Body of pancreas (tissue), 4 donors: Measurements from ENCODE around the gene EIF3I. TPM values are rescaled to one million over a fixed set of nuclear protein-coding genes. Genes with fewer than 3 reads are reported as not detected.

Experiments used
- ATAC-seq: fragments of 150-250 bp; one replicate; pipeline ENCODE4 v1.9.1; 2016
- DNase-seq, 4 donors: peaks; one replicate each; pipeline ENCODE4 v3.0.0-alpha.2; 2019
- H3K27ac ChIP-seq, 4 donors: fragments of 200-600 bp; sonication (generic); 1 replicate in 3 of 4; 2 replicates in 1 of 4; pipeline versions ENCODE4 v1.5.1 to v1.6.1; 2016 to 2019; ENCODE audit warnings: mild to moderate bottlenecking in 1 of 4, mixed read lengths in 1 of 4, moderate library complexity in 1 of 4
- H3K27me3 ChIP-seq, 2 donors: fragments of 200-600 bp; sonication (generic); one replicate each; pipeline ENCODE4 v1.6.0; 2016; ENCODE audit warnings: mild to moderate bottlenecking in 1 of 2
- H3K36me3 ChIP-seq, 2 donors: fragments of 200-600 bp; sonication (generic); replicated peaks in 1 of 2; 2 replicates each; pipeline ENCODE4 v1.5.1; 2016; ENCODE audit warnings: low read depth in 2 of 2; ENCODE audit not compliant: insufficient read depth in 1 of 2
- H3K4me1 ChIP-seq: fragments of 200-600 bp; sonication (generic); one replicate; pipeline ENCODE4 v1.6.0; 2016
- H3K4me3 ChIP-seq, 2 donors: fragments of 200-600 bp; sonication (generic); 1 replicate in 1 of 2; 2 replicates in 1 of 2; pipeline ENCODE4 v1.5.1; 2016 to 2019
- H3K9me3 ChIP-seq, 3 donors: fragments of 200-600 bp; sonication (generic); 1 replicate in 2 of 3; 2 replicates in 1 of 3; pipeline ENCODE4 v1.5.1; 2016
- POLR2A ChIP-seq, 3 donors: fragments of 450-650 bp; IDR thresholded peaks; one replicate each; pipeline ENCODE4 v1.6.1; 2016; ENCODE audit warnings: antibody characterized with exemption in 3 of 3, mild to moderate bottlenecking in 2 of 3
- WGBS, 2 donors: methylation state at CpG; one replicate each; pipeline ENCODE4 v1.1.5; 2017; 5-methylcytosine and 5-hydroxymethylcytosine counted together
- intact Hi-C: fragments of 100-400 bp; cut with DNase I; formaldehyde crosslinking; loops from one replicate; pipeline ENCODE4 v1.15.1; 2023
- total RNA-seq, 2 donors: library from RNA; depleted of rRNA; stranded (reverse); fragments of >200 nt; gene quantifications; one replicate each; pipeline ENCODE4 v1.1.0, GENCODE V29; 2016
- TF ChIP-seq, protein P1 (sequence below), 7 experiments: fragments of 450-650 bp in 4 of 7; fragments of 200-600 bp in 3 of 7; sonication (generic) in 3 of 7; IDR thresholded peaks; one replicate each; pipeline ENCODE4 v1.5.1; 2016 to 2019; ENCODE audit warnings: antibody characterized with exemption in 7 of 7

Gene EIF3I
- 10 to 100 TPM; 69.5 to 81.7 TPM for total RNA-seq

GRCh38 chr1:32221980-32222755 lies at the start of gene EIF3I, which contains the start of gene TMEM234:
EIF3I (plus strand) TSS chr1:32222407; CDS start chr1:32222442, 35 bp downstream.
TMEM234 (minus strand) TSS chr1:32222353; CDS start chr1:32222322, 31 bp downstream.
- Histone ChIP-seq H3K4me3 (peak within 1 kb of the TSS; percentile 44 to 84), H3K9me3 (no peaks in the 10 kb centered on the region), H3K27ac (peak within 1 kb of the TSS; percentile 60 to 94 (median 80)), H3K4me1 (peaks cover 27% of the 10 kb centered on the region), H3K27me3 (no peaks in the 10 kb centered on the region), H3K36me3 (peaks cover 0 to 1% of the 10 kb centered on the region in 2 donors)
- DNase-seq (peak; percentile 91 to 94 (median 92)), ATAC-seq (peak; percentile 97)
- 0 to 1% methylated on average over 32 to 46 of the region's 46 CpGs for WGBS, 2 donors
- TF ChIP-seq, protein P1, sequence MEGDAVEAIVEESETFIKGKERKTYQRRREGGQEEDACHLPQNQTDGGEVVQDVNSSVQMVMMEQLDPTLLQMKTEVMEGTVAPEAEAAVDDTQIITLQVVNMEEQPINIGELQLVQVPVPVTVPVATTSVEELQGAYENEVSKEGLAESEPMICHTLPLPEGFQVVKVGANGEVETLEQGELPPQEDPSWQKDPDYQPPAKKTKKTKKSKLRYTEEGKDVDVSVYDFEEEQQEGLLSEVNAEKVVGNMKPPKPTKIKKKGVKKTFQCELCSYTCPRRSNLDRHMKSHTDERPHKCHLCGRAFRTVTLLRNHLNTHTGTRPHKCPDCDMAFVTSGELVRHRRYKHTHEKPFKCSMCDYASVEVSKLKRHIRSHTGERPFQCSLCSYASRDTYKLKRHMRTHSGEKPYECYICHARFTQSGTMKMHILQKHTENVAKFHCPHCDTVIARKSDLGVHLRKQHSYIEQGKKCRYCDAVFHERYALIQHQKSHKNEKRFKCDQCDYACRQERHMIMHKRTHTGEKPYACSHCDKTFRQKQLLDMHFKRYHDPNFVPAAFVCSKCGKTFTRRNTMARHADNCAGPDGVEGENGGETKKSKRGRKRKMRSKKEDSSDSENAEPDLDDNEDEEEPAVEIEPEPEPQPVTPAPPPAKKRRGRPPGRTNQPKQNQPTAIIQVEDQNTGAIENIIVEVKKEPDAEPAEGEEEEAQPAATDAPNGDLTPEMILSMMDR (IDR thresholded peaks at IDR 0.05): no peak
- peak; percentile 36 to 77 (median 75) for TF ChIP-seq POLR2A (IDR thresholded peaks at IDR 0.05)
- intact Hi-C loops: no loop called here

DNA sequence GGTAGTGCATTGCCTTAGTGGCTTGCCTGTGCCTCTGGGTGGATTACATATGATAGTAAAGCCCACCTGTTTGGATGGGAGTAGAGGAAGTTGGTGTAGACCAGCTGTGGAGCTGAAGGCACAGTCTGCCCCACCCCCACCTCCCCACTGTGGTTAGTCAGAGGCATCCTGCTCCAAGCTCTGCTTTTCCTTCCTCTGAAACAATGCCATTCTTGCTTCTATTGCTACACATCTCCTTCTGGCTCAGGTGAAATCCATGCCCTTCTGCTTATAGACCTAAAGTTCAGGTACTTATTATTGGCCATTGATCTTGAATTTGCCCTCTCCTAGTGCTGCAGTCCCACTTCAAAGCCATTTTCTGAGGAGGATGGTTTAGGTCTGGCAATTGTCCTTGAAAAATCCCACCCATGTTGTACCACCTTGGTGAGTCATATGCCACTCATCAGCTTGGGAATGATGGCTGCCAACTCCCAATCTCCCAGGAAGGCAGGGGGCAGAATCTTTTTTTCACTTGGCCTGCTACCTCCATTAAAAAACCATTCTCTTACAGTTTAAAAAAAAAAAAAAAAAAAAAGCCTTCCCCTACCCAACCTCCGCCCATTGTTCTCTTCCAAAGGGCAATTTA lies 49.5 kb upstream of the EIF3I start:
- H3K36me3 ChIP-seq: peaks cover 8 to 25% of the 10 kb centered on the region in 2 donors
- intact Hi-C loops: no loop called here
- H3K27me3 ChIP-seq: no peaks in the 10 kb centered on the region
- no peak for ATAC-seq
- no peaks in the 10 kb centered on the region for H3K9me3 ChIP-seq
- no peak for TF ChIP-seq POLR2A (IDR thresholded peaks at IDR 0.05)
- TF ChIP-seq, protein P1 (IDR thresholded peaks at IDR 0.05): no peak
- H3K27ac ChIP-seq: no peak overlapping the region
- H3K4me3 ChIP-seq: no peak overlapping the region
- no peaks in the 10 kb centered on the region for H3K4me1 ChIP-seq
- no peak for DNase-seq
- WGBS, 2 donors: 94 to 100% methylated on average over 1 of the region's 1 CpG

DNA sequence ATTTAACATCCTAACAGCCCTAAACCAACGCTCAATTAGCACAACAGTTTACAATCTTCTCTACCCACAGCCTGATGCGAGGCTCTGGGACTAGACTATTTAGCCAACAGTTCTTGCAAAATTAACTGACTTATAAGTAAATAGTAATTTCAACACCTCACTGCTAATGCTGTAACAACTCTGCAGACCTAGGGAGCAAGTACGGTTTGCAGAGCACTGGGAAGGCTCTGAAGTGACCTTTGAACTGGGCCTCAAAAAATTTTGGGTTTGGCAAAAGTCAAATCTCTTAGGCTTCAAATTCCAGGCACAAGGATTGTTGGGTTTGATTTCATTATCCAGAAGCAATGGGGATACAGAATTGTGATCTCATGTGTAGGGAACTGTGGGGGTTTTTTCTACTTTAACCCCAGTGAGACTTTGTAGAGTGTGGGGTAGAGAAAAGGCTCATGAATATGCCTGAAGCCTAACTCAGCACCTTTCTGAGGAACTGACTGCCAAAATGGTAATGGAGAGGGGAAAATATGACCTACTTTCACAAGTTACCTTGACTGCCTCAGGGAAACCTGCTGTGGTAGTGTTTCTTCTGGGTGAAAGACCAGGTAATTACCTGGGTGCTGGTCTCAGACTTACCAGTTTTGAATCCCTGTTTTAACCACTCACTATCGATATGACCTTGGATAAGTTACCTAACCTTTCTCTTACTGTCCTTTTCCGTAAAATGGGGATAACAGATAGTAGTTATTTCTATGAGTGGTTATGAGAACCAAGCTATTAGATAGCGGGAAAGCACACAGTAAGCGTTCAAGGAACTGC lies 43.6 kb upstream of the EIF3I start:
- intact Hi-C loops: no loop called here
- H3K9me3 ChIP-seq: no peaks in the 10 kb centered on the region
- H3K4me3 ChIP-seq: no peak overlapping the region
- peak overlapping the region; percentile 71 to 93 (median 92) for H3K27ac ChIP-seq
- WGBS, 2 donors: 77 to 86% methylated on average over 7 of the region's 7 CpGs
- DNase-seq (no peak), ATAC-seq (no peak)
- H3K36me3 ChIP-seq: peaks cover 0 to 4% of the 10 kb centered on the region in 2 donors
- TF ChIP-seq, protein P1 (IDR thresholded peaks at IDR 0.05): no peak
- TF ChIP-seq POLR2A (IDR thresholded peaks at IDR 0.05): no peak
- H3K27me3 ChIP-seq: no peaks in the 10 kb centered on the region
- peaks cover 41% of the 10 kb centered on the region for H3K4me1 ChIP-seq

- 11 to 15% methylated on average over 7 of the region's 7 CpGs for WGBS, 2 donors
- no peak for DNase-seq
Observed at GRCh38 chr1:32179193-32179442, 43.1 kb upstream of the EIF3I start.

More at GRCh38 chr1:32179193-32179442, 43.1 kb upstream of the EIF3I start:
- ATAC-seq: peak; percentile 22
- intact Hi-C loops: no loop called here
- Histone ChIP-seq H3K27me3 (no peaks in the 10 kb centered on the region), H3K4me3 (peak overlapping the region; percentile 30 to 66), H3K36me3 (peaks cover 0 to 4% of the 10 kb centered on the region in 2 donors), H3K27ac (peak overlapping the region; percentile 71 to 93 (median 92)), H3K4me1 (peaks cover 45% of the 10 kb centered on the region), H3K9me3 (no peaks in the 10 kb centered on the region)
- no peak for TF ChIP-seq POLR2A (IDR thresholded peaks at IDR 0.05)
- TF ChIP-seq, protein P1 (IDR thresholded peaks at IDR 0.05): no peak
